ENCODE measurements around the gene LOC101059915.
"Not testable (repeated sequence)": the region's sequence is repeated elsewhere in the genome, so short reads cannot be mapped to it uniquely, and the experiment has no call there.

LOC101059915 gene

GRCh38 chrX:71664202-71664601 is 3.1 kb upstream of the LOC101059915 start:
- H3K4me1 ChIP-seq; H3K36me3 ChIP-seq; H3K4me3 ChIP-seq; H3K27ac ChIP-seq; H3K9me3 ChIP-seq; H3K27me3 ChIP-seq; DNase-seq (ENCODE audit: low spot score in 2 of 2); intact Hi-C loops (cut with DNase I): not testable (repeated sequence)
- peak in 1 of 3 experiments; percentile 20 for TF ChIP-seq CTCF (IDR thresholded peaks at IDR 0.05)

GRCh38 chrX:71664889-71665491 is 2.4 kb upstream of the LOC101059915 start:
- DNase-seq (ENCODE audit: low spot score in 2 of 2) = no peak
- no peaks in the 10 kb centered on the region for H3K36me3 ChIP-seq
- H3K27ac ChIP-seq = no peak overlapping the region
- H3K9me3 ChIP-seq = no peaks in the 10 kb centered on the region
- no peak overlapping the region for H3K4me3 ChIP-seq
- intact Hi-C loops (cut with DNase I) = no loop called here
- no peaks in the 10 kb centered on the region for H3K4me1 ChIP-seq
- H3K27me3 ChIP-seq = no peaks in the 10 kb centered on the region
- no peak for TF ChIP-seq CTCF (IDR thresholded peaks at IDR 0.05)

- H3K27ac ChIP-seq = no peak overlapping the region
- no peaks in the 10 kb centered on the region for H3K36me3 ChIP-seq
- TF ChIP-seq CTCF (IDR thresholded peaks at IDR 0.05) = no peak
- DNase-seq (ENCODE audit: low spot score in 2 of 2) = no peak
- H3K9me3 ChIP-seq = no peaks in the 10 kb centered on the region
- intact Hi-C loops (cut with DNase I) = no loop called here
- H3K4me3 ChIP-seq = no peak overlapping the region
- no peaks in the 10 kb centered on the region for H3K27me3 ChIP-seq
- no peaks in the 10 kb centered on the region for H3K4me1 ChIP-seq
Observed at GRCh38 chrX:71665747-71666146, 1.6 kb upstream of the LOC101059915 start.

GRCh38 chrX:71666240-71667223 is 814 bp upstream of the LOC101059915 start:
- intact Hi-C loops (cut with DNase I) = no loop called here
- H3K4me3 ChIP-seq = no peak overlapping the region
- H3K36me3 ChIP-seq = no peaks in the 10 kb centered on the region
- no peaks in the 10 kb centered on the region for H3K4me1 ChIP-seq
- H3K9me3 ChIP-seq = no peaks in the 10 kb centered on the region
- no peak for DNase-seq (ENCODE audit: low spot score in 2 of 2)
- no peak for TF ChIP-seq CTCF (IDR thresholded peaks at IDR 0.05)
- no peaks in the 10 kb centered on the region for H3K27me3 ChIP-seq
- H3K27ac ChIP-seq = no peak overlapping the region

GRCh38 chrX:71668248-71668595 is 876 bp downstream of the LOC101059915 start:
- DNase-seq (ENCODE audit: low spot score in 2 of 2) = no peak
- TF ChIP-seq CTCF (IDR thresholded peaks at IDR 0.05) = no peak
- H3K27me3 ChIP-seq = no peaks in the 10 kb centered on the region
- no peaks in the 10 kb centered on the region for H3K9me3 ChIP-seq
- H3K27ac ChIP-seq = no peak overlapping the region
- H3K4me1 ChIP-seq = no peaks in the 10 kb centered on the region
- no peaks in the 10 kb centered on the region for H3K36me3 ChIP-seq
- intact Hi-C loops (cut with DNase I) = no loop called here
- no peak overlapping the region for H3K4me3 ChIP-seq

Measured in ascending aorta (tissue), 2 donors.